Astrocyte (in vitro differentiated cells and primary cell): ENCODE results near the gene ASAP2. TPM values are rescaled to one million over a fixed set of nuclear protein-coding genes. Genes with fewer than 3 reads are reported as not detected.
A peak's percentile ranks its signal among the peaks of the same experiment; 100 is the strongest.

Experiments used
- DNase-seq: peaks from one replicate; pipeline ENCODE4 v3.0.0-alpha.2; 2010; ENCODE audit warnings: low read depth
- FAIRE-seq: peaks from 2 replicates; lab custom pipeline; 2011; peaks lifted over from hg19 to GRCh38; lab: Jason Lieb, UNC
- H2AFZ ChIP-seq: 2 replicates; pipeline ENCODE4 v1.6.0; 2012; ENCODE audit warnings: low read depth, low read length, inconsistent platforms
- H3K27ac ChIP-seq: 2 replicates; pipeline ENCODE4 v1.5.1; 2011; ENCODE audit warnings: low read depth, low read length, inconsistent platforms
- H3K27me3 ChIP-seq: 2 replicates; pipeline ENCODE4 v1.6.0; 2011; ENCODE audit warnings: low read length, inconsistent platforms; ENCODE audit not compliant: insufficient read depth
- H3K36me3 ChIP-seq: 2 replicates; pipeline ENCODE4 v1.5.1; 2011; ENCODE audit warnings: low read length, inconsistent platforms; ENCODE audit not compliant: insufficient read depth
- H3K4me1 ChIP-seq: 2 replicates; pipeline ENCODE4 v1.5.1; 2011; ENCODE audit warnings: low read length, inconsistent platforms; ENCODE audit not compliant: insufficient read depth
- H3K4me2 ChIP-seq: 2 replicates; pipeline ENCODE4 v1.6.0; 2012; ENCODE audit warnings: low read length, inconsistent platforms
- H3K4me3 ChIP-seq: 2 replicates; pipeline ENCODE4 v1.5.1; 2011; ENCODE audit warnings: low read depth, mild to moderate bottlenecking, low read length, inconsistent platforms; ENCODE audit not compliant: insufficient read depth
- H3K79me2 ChIP-seq: 2 replicates; pipeline ENCODE4 v1.6.0; 2012; ENCODE audit warnings: mild to moderate bottlenecking, low read length, inconsistent platforms; ENCODE audit not compliant: insufficient read depth
- H3K9ac ChIP-seq: 2 replicates; pipeline ENCODE4 v1.6.0; 2012; ENCODE audit warnings: mild to moderate bottlenecking, low read length, inconsistent platforms
- H3K9me3 ChIP-seq: 2 replicates; pipeline ENCODE4 v1.5.1; 2012; ENCODE audit warnings: low read depth, mild to moderate bottlenecking, low read length, inconsistent platforms; ENCODE audit not compliant: insufficient read depth
- H4K20me1 ChIP-seq: 2 replicates; pipeline ENCODE4 v1.6.0; 2012; ENCODE audit warnings: low read length, inconsistent platforms; ENCODE audit not compliant: insufficient read depth
- H3K27ac Mint-ChIP-seq: one replicate; pipeline ENCODE4 v1.8.0; 2021; ENCODE audit warnings: mild to moderate bottlenecking, mixed read lengths; ENCODE audit not compliant: unreplicated experiment
- H3K27me3 Mint-ChIP-seq: one replicate; pipeline ENCODE4 v1.8.0; 2021; ENCODE audit warnings: low read depth, mixed read lengths; ENCODE audit not compliant: unreplicated experiment
- H3K36me3 Mint-ChIP-seq: one replicate; pipeline ENCODE4 v1.8.0; 2021; ENCODE audit warnings: low read depth, mixed read lengths; ENCODE audit not compliant: unreplicated experiment
- H3K4me1 Mint-ChIP-seq: one replicate; pipeline ENCODE4 v1.8.0; 2021; ENCODE audit warnings: low read depth, mixed read lengths; ENCODE audit not compliant: unreplicated experiment
- H3K4me3 Mint-ChIP-seq: one replicate; pipeline ENCODE4 v1.8.0; 2021; ENCODE audit warnings: mild to moderate bottlenecking, moderate library complexity, mixed read lengths; ENCODE audit not compliant: unreplicated experiment
- H3K9me3 Mint-ChIP-seq: one replicate; pipeline ENCODE4 v1.8.0; 2021; ENCODE audit warnings: mild to moderate bottlenecking, mixed read lengths; ENCODE audit not compliant: unreplicated experiment
- CTCF ChIP-seq: IDR thresholded peaks from 2 replicates; pipeline ENCODE4 v1.5.1; 2011; ENCODE audit warnings: low read depth, mild to moderate bottlenecking, inconsistent platforms, low read length, moderate library complexity; ENCODE audit not compliant: insufficient read depth
- EZH2 ChIP-seq: IDR thresholded peaks from 2 replicates; pipeline ENCODE4 v1.6.1; 2012; ENCODE audit warnings: mild to moderate bottlenecking, low read length, inconsistent platforms; ENCODE audit not compliant: insufficient read depth
- total RNA-seq: library from RNA; stranded (reverse); gene quantifications from 2 replicates; pipeline ENCODE4 v1.2.1, GENCODE V29; 2021

Gene ASAP2
- total RNA-seq, 1 donor from 2014 or later: 62.6 TPM

GRCh38 chr2:9258953-9259399 lies 52.4 kb downstream of the ASAP2 start:
- Mint-ChIP-seq H3K27ac (peak overlapping the region; percentile 58), H3K4me3 (no peak overlapping the region), H3K4me1 (peaks cover 65% of the 10 kb centered on the region), H3K9me3 (peaks cover 2% of the 10 kb centered on the region), H3K36me3 (peaks cover 1% of the 10 kb centered on the region), H3K27me3 (no peaks in the 10 kb centered on the region)
- H3K9ac ChIP-seq: peak overlapping the region; percentile 52
- FAIRE-seq (no peak), DNase-seq (no peak)
- no peaks in the 10 kb centered on the region for H3K36me3 ChIP-seq
- H3K4me2 ChIP-seq: peak overlapping the region; percentile 60
- peaks cover 45% of the 10 kb centered on the region for H3K4me1 ChIP-seq
- H2AFZ ChIP-seq: peak overlapping the region; percentile 27
- peaks cover 74% of the 10 kb centered on the region for H4K20me1 ChIP-seq
- H3K27ac ChIP-seq: peak overlapping the region; percentile 4
- H3K79me2 ChIP-seq: peaks cover 95% of the 10 kb centered on the region
- no peaks in the 10 kb centered on the region for H3K27me3 ChIP-seq
- TF ChIP-seq EZH2 (no peak), CTCF (no peak)
- no peaks in the 10 kb centered on the region for H3K9me3 ChIP-seq
- no peak overlapping the region for H3K4me3 ChIP-seq

GRCh38 chr2:9260464-9260918 lies 53.9 kb downstream of the ASAP2 start:
- Mint-ChIP-seq H3K4me3 (no peak overlapping the region), H3K9me3 (no peaks in the 10 kb centered on the region), H3K4me1 (peaks cover 73% of the 10 kb centered on the region), H3K27me3 (no peaks in the 10 kb centered on the region), H3K36me3 (peaks cover 1% of the 10 kb centered on the region), H3K27ac (no peak overlapping the region)
- H3K27ac ChIP-seq: no peak overlapping the region
- no peaks in the 10 kb centered on the region for H3K36me3 ChIP-seq
- FAIRE-seq (no peak), DNase-seq (no peak)
- H2AFZ ChIP-seq: no peak overlapping the region
- no peaks in the 10 kb centered on the region for H3K27me3 ChIP-seq
- H3K4me3 ChIP-seq: no peak overlapping the region
- no peak overlapping the region for H3K4me2 ChIP-seq
- H3K9ac ChIP-seq: no peak overlapping the region
- H4K20me1 ChIP-seq: peaks cover 73% of the 10 kb centered on the region
- H3K4me1 ChIP-seq: peaks cover 53% of the 10 kb centered on the region
- peaks cover 98% of the 10 kb centered on the region for H3K79me2 ChIP-seq
- no peaks in the 10 kb centered on the region for H3K9me3 ChIP-seq
- TF ChIP-seq CTCF (no peak), EZH2 (no peak)

GRCh38 chr2:9261231-9261883 lies 54.7 kb downstream of the ASAP2 start:
- H3K27me3 Mint-ChIP-seq: no peaks in the 10 kb centered on the region
- no peak overlapping the region for H3K4me2 ChIP-seq
- peak overlapping the region; percentile 20 for H3K4me3 Mint-ChIP-seq

More at GRCh38 chr2:9261231-9261883, 54.7 kb downstream of the ASAP2 start:
- Histone ChIP-seq H3K9ac (no peak overlapping the region), H3K9me3 (no peaks in the 10 kb centered on the region), H2AFZ (no peak overlapping the region), H3K4me1 (peaks cover 50% of the 10 kb centered on the region), H3K4me3 (no peak overlapping the region), H3K36me3 (no peaks in the 10 kb centered on the region), H3K27me3 (no peaks in the 10 kb centered on the region), H3K27ac (no peak overlapping the region), H3K79me2 (peaks cover 97% of the 10 kb centered on the region), H4K20me1 (peaks cover 69% of the 10 kb centered on the region)
- peaks cover 1% of the 10 kb centered on the region for H3K36me3 Mint-ChIP-seq
- H3K9me3 Mint-ChIP-seq: no peaks in the 10 kb centered on the region
- DNase-seq: no peak
- TF ChIP-seq EZH2 (no peak), CTCF (no peak)
- H3K27ac Mint-ChIP-seq: no peak overlapping the region
- H3K4me1 Mint-ChIP-seq: peaks cover 73% of the 10 kb centered on the region
- no peak for FAIRE-seq
